ENCODE results near the gene ACTN1. TPM values are rescaled to one million over a fixed set of nuclear protein-coding genes. Genes with fewer than 3 reads are reported as not detected.

Gene ACTN1
- total RNA-seq, 4 donors from 2014 or later: 31.9 to 111 (median 76.1) TPM

- intact Hi-C loops (cut with DNase I; ENCODE audit: low total_unique reads): no loop called here
- no peak overlapping the region for H3K4me3 ChIP-seq (ENCODE audit: low read depth, poor library complexity, severe bottlenecking)
- no peak for DNase-seq (ENCODE audit: low spot score in 2 of 2)
- TF ChIP-seq CTCF (IDR thresholded peaks at IDR 0.05) (no peak), POLR2A (IDR thresholded peaks at IDR 0.05) (no peak)
- WGBS, 2 donors: 94 to 96% methylated on average over 22 of the region's 22 CpGs
Observed at GRCh38 chr14:68885226-68886108, 93.6 kb downstream of the ACTN1 start.

DNA sequence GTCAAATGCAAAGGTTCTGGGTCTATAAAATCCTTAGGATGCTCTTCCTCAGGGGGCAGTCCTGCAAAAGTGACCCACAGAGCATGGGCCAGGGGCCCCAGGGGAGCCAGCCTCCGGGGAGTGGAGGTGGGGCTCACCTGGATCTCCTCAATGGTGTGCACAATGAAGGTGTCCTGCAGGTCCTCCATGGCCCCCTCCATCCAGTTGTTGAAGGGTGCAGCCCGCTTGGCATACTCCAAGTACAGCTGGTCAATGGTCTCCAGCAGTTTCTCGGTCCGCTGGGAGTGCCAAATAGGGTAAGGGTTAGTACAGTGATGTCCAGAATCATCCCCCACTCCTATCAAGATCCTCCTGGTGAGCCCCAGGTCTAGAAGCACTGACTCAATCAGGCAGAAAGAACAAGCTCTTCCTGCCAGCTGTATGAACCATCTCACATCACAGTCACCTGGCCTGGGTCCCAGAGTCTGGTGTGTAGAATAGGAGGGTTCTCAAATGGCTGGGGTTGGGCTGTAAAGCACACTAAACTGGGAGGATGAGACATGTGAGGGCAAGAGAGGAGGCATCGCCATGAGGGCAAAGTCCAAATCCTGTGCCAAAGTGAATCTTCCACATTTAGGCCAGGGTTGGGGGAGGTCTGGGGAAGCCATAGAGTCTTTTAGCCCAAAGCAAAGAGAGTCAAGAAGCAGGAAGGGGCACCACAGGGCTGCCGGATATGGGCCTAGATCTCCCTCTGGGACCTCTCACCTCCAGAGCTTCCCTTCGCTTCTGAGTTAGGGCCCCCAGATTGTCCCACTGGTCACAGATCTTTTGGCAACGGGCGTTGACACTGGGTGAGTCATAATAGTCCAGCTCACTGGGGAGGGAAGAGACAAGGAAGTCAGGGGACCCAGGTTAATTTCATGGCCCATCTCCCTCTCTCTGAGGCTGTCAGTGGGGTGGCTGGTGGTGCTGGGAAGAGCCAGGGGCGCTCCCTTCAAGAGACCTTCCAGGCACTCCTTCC, 94.8 kb downstream of the ACTN1 start:
- TF ChIP-seq POLR2A (IDR thresholded peaks at IDR 0.05) (no peak), CTCF (IDR thresholded peaks at IDR 0.05) (no peak)
- DNase-seq (ENCODE audit: low spot score in 2 of 2): no peak
- intact Hi-C loops (cut with DNase I; ENCODE audit: low total_unique reads): no loop called here
- H3K4me3 ChIP-seq (ENCODE audit: low read depth, poor library complexity, severe bottlenecking): no peak overlapping the region
- WGBS, 2 donors: 73 to 82% methylated on average over 10 of the region's 10 CpGs

GRCh38 chr14:68882235-68882634, 96.9 kb downstream of the ACTN1 start:
- no peak for TF ChIP-seq POLR2A (IDR thresholded peaks at IDR 0.05)
- no peak for TF ChIP-seq CTCF (IDR thresholded peaks at IDR 0.05)

GRCh38 chr14:68881396-68881795, 97.7 kb downstream of the ACTN1 start:
- WGBS, 2 donors: 91 to 96% methylated on average over 2 of the region's 2 CpGs
- no peak overlapping the region for H3K4me3 ChIP-seq (ENCODE audit: low read depth, poor library complexity, severe bottlenecking)
- intact Hi-C loops (cut with DNase I; ENCODE audit: low total_unique reads): no loop called here
- no peak for TF ChIP-seq POLR2A (IDR thresholded peaks at IDR 0.05)
- no peak for TF ChIP-seq CTCF (IDR thresholded peaks at IDR 0.05)
- DNase-seq (ENCODE audit: low spot score in 2 of 2): no peak

More at GRCh38 chr14:68882235-68882634, 96.9 kb downstream of the ACTN1 start:
- WGBS, 2 donors: 96% methylated on average over 9 to 10 of the region's 10 CpGs
- DNase-seq (ENCODE audit: low spot score in 2 of 2): no peak
- no peak overlapping the region for H3K4me3 ChIP-seq (ENCODE audit: low read depth, poor library complexity, severe bottlenecking)
- intact Hi-C loops (cut with DNase I; ENCODE audit: low total_unique reads): no loop called here

GRCh38 chr14:68880581-68881105, 98.5 kb downstream of the ACTN1 start:
- no peak for DNase-seq (ENCODE audit: low spot score in 2 of 2)
- intact Hi-C loops (cut with DNase I; ENCODE audit: low total_unique reads): no loop called here
- WGBS, 2 donors: 88 to 92% methylated on average over 9 of the region's 9 CpGs

More at GRCh38 chr14:68880581-68881105, 98.5 kb downstream of the ACTN1 start:
- H3K4me3 ChIP-seq (ENCODE audit: low read depth, poor library complexity, severe bottlenecking): no peak overlapping the region
- no peak for TF ChIP-seq CTCF (IDR thresholded peaks at IDR 0.05)
- no peak for TF ChIP-seq POLR2A (IDR thresholded peaks at IDR 0.05)

Measured in lower leg skin (tissue), 4 donors.